ENCODE data around the gene C16orf96.

The C16orf96 gene

DNA sequence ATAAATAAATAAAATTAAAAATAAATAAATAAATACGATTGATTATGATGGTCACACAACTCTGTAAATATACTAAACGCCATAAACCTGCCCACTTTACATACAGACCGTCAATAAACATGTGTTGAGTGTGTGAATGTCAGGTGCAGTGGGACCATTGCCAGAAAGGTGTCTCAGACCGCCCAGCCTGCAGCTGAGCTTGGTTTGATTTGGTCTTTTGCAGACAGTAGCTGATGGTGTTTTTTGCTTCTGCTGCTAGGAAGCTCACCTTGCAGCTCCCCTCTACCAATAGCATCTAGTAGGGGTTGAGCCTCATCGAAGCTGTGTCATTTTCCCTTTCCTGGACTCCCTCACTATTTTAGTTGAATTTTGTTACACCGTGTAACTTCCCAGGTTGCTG is 35.1 kb downstream of the C16orf96 start:
- DNase-seq, result no peak
- intact Hi-C loops (cut with DNase I), result no loop called here

DNA sequence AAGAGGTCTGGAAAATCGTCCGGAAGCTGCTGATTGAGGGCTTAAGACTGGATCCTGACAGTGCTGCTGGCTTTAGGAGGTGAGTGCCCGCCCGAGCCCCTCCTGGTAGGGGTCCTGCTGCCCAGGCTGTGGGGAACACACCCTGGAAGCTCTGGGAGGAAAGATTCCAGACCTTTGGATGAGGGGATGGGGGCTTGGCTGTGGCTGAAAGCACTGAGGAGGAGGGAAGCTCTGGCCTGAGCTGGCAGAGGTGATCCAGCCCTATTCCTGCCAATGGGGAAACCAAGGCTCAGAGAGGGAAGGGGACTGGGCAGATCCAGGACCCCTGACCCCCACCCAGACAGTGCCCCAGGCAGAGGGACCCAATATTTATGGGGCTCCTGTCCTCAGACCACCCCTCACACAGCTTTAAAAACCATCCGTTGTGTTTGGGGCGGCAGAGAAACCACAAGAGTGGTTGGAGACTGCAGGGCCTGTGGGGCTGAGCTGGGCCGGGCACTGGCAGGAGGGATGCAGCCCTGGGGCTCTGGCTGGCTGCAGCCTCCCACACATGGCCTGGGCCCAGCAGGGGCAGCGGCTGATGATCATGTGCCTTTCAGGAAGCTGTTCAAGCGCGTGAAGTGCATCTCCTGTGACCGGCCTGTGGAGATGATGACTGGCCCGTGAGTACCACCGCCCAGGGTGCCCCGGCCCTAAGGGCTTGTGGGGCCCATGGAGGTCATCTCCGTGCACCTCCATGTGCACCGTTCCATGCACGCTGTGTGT is 35.7 kb downstream of the C16orf96 start:
- intact Hi-C loops (cut with DNase I), result no loop called here
- no peak for DNase-seq

DNA sequence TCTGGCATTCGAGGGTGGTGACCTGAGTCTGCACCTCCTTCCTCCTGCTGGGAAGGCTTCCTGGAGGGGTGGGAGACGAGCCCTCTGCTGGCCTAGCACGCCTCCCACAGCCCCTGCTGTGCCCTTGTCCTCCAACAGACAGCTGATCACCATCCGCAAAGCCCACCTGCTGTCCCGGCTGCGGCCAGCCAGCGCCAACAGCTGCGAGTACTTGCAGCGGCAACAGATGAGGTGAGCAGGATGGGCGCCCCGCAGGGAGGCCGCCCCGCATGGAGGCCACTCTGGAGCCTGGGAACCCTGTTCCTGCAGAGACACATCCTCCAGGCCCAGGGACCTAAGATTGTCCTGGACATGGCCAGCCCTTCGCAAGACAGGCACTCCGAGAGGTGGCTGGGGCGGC is 36.9 kb downstream of the C16orf96 start:
- intact Hi-C loops (cut with DNase I), result no loop called here
- DNase-seq, result no peak

- DNase-seq, result no peak
- intact Hi-C loops (cut with DNase I), result no loop called here
Observed at GRCh38 chr16:4594433-4595410, 38.6 kb downstream of the C16orf96 start.

DNA sequence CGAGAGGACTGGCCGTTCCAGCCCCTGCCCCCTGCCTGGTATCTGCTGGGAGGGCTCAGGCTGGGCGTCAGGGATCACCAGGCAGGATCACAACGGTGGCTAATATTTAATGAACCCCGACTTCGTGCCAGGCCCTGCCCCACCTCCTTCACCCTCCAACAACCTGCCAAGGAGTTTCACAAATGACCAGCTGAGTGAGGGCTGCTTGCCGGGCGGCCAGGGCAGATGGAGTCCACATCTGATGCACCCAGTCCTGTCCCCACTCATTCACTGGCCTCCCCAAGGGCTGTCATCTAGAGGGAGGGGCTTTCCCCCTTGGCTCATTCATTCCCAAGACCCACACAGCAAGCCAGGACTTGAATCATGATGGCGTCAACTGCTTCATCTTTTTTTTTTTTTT is 41.0 kb downstream of the C16orf96 start:
- intact Hi-C loops (cut with DNase I), result no loop called here
- peak in 4 of 42 donors; percentile 16 to 80 (median 34) for DNase-seq

DNA sequence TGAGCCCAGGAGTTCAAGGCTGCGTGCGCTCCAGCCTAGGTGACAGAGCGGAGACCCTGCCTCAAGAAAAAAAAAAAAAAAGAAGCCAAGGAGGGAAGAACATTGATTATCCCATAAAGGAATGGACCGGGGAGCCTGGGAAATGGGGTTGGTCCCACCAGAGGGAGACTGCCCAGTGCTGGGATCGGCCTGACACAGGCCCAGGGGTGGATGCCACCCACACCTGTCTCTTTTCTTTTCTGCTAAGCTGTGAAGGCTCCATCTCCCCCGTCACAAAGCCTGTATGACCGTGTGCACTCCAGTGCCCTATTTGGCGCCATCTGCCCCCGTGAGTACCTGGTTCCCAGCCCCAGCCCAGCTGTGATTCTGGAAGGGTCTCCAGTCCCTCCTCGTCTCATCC is 42.9 kb downstream of the C16orf96 start:
- intact Hi-C loops (cut with DNase I), result no loop called here

DNA sequence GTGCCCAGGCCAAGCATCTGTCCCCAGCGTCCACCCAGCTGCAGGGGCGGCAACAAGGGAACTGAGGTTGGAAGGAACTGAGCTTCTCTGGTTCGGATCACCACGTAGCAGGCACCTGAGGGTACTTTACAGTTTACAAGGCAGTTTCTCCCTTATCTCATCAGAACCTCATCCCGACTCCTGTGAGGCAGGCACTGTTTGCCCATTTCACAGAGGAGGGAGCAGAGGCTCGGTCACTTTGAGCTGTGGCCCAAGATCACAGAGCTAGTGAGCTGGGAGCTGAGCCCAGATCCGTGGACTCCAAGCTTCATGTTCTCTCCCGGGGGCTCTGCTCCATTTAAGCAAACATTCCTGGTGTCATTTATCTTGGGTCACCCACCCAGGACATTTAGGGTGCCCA is 43.4 kb downstream of the C16orf96 start:
- no peak for DNase-seq
- intact Hi-C loops (cut with DNase I), result no loop called here

More for the DNA sequence above, 42.9 kb downstream of the C16orf96 start:
- DNase-seq, result no peak

DNA sequence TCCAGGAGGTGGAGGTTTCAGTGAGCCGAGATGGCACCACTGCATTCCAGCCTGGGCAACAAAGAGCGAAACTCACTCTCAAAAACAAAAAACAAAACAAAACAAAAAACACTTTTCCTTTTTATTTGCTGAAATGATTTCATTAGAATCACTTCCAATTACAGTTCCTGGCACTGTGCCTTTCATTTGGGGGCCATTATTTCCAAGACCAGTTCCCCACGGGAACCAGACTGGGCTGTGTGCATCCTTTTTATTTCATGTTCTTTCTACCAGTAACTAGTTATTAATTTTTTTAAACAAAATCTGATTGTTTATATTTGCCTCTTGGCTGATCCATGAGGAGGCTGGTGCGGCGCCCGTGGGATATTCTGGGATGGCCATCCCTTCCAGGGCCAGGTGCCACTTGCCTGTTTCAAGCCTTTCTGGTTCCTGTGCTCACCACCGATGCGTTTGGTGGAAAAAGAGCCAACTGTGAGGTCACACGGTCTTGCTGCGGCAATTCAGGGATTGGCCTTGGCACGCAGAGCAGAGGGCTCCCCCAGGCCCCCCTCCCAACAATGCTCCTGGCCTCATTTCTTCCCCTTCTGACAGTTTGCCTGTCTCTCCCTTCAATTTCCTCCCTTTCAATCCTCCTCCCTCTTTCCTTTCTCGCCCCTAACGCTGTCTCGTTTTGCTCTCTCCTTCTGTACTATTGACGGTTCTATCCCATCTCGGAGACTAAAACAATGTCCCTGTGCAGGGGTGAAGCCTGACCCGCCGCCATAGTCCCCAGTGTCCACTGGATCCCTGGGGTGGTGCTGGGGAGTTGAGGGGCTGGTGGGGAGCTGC is 45.1 kb downstream of the C16orf96 start:
- intact Hi-C loops (cut with DNase I), result no loop called here
- DNase-seq, result peak in 31 of 42 donors; percentile 17 to 81 (median 46)

DNA sequence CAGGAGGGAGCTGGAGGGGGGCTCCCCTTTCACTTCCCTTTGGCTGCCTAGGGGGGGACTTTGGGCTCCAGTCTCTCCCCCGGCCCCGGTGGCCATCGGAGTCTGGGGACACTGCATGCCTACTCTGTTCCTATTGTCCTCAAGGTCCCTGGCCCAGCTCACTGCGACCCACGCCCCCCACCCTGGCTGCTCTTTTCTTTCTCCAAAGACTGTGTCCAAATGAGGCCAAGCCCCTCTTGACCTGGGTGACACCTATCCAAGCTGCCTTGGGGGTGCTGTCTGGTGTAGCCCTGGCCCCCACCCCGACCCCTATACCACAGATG is 45.7 kb downstream of the C16orf96 start:
- DNase-seq, result no peak
- intact Hi-C loops (cut with DNase I), result no loop called here

DNA sequence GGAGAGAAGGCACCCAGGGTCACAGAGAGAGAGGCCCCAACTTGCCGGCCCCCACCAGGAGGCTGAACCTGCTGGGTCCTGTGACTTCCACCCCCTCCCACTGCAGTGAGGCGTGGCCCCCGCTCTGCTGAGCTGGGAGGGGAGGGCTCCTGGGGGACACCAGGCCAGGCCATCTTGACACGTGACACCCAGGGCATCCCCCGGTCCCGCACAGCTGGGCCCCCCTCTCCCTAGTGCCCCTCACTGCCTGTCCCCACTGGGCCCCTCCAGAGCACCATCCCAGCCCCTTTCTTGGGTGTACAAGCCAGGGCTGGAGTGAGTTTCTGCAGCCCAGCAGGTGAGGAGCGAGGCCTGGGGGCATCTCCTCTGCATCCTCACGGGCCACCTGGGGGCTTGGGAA is 46.2 kb downstream of the C16orf96 start:
- no peak for DNase-seq
- intact Hi-C loops (cut with DNase I), result no loop called here

- no peak for DNase-seq
- intact Hi-C loops (cut with DNase I), result no loop called here
Observed at GRCh38 chr16:4603624-4604170, 47.6 kb downstream of the C16orf96 start.

- intact Hi-C loops (cut with DNase I), result no loop called here
- DNase-seq, result no peak
Observed at GRCh38 chr16:4604401-4604800, 48.3 kb downstream of the C16orf96 start.

DNA sequence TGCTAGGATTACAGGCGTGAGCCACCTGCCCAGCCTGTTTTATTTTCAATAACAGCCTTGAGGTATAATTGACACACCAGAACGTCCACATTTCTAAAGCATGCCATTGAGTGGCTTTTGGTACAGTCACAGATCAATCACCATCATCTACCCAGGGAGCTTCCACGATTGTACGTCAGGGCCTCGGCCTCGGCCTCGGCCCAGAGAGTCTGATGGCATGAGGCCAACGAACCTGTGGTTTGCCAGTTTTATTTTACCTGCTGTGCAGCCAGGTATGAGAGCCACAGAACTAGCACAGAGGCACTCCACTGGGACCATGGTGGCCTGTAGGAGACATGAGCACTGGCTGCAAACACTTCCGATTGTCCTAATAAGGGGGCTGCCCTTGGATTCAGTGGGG is 50.2 kb downstream of the C16orf96 start:
- no peak for DNase-seq

GRCh38 chr16:4607841-4608703 is 51.9 kb downstream of the C16orf96 start:
- intact Hi-C loops (cut with DNase I), result no loop called here
- no peak for DNase-seq

More for the DNA sequence above, 50.2 kb downstream of the C16orf96 start:
- intact Hi-C loops (cut with DNase I), result no loop called here

GRCh38 chr16:4608704-4608980 is 52.5 kb downstream of the C16orf96 start:
- no peak for DNase-seq
- intact Hi-C loops (cut with DNase I), result no loop called here

- intact Hi-C loops (cut with DNase I), result no loop called here
- no peak for DNase-seq
Observed at GRCh38 chr16:4609200-4610010, 53.3 kb downstream of the C16orf96 start.
